GM18519 (cell line): ENCODE measurements around the gene PPT2.
"Not testable (repeated sequence)": the region's sequence is repeated elsewhere in the genome, so short reads cannot be mapped to it uniquely, and the experiment has no call there.

Experiments used
- ATAC-seq: cut with Tn5 transposase; IDR thresholded peaks from one replicate; pipeline ENCODE4 v1.9.1; 2021; ENCODE audit warnings: mild to moderate bottlenecking, moderate library complexity; ENCODE audit not compliant: unreplicated experiment, low FRiP score

The PPT2 gene

DNA sequence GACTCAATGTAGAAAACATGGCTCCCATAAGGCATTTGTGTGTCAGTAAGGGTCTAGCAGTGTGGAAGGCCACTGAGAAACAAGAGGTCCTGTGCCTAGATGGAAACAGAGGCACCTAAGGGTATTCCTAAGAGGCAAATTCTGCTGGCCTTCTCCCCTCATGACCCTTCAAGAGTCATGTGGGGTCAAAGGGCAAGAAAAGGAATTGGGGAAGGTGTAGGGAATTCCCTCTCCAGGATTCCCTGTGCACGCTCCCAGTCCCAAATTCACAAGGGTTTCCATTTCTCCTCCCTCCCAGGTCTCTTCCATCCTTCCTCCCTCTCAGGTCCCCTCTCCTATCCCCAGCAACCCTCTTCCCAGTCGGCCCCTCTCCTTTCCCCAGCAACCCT lies 21.4 kb downstream of the PPT2 start:
- ATAC-seq = no peak

GRCh38 chr6:32175711-32176475 lies 22.0 kb downstream of the PPT2 start, which contains the start of gene AGPAT1:
Gene AGPAT1, minus strand, starts transcription at chr6:32176084. Its CDS starts 4,588 bp downstream, at chr6:32171496.
- no peak for ATAC-seq

- ATAC-seq = no peak
Measured at GRCh38 chr6:32176476-32177182, 22.7 kb downstream of the PPT2 start.

- ATAC-seq = no peak
Measured at GRCh38 chr6:32177183-32177787, 23.3 kb downstream of the PPT2 start.

DNA sequence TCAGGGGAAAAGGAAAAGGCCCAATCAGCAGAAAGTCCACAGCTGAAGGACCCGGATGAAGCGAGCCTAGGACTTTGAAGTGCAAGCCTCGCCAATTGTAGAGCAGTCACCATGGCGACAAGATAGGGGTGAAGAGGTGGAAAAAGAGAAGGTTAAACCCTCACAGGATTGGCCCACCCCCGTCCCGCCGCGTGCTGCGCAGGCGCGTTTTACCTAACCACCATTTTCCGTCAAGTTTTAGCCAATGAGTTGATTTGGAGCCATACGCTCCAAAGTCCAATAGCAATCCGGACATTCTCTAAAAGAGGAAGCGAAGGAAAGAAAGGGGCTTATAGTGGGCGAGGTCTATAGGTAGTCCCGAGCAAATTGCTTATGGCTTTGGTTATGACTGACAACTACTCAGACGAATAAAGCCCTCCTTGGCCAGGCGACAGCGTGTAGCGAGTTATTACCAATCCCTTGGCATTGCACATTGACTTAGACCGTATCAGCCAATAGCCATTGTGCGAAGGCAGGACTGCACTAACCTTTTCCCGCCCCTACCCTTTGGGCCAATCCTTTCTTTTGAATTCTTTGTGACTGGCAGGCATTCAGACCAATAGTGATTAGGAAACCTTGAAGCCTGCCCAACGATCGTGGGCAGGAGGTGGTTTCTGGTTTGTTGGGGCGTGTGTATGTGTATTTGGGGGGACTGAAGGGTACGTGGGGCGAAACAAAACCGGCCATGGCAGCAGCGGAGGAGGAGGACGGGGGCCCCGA lies 24.0 kb downstream of the PPT2 start, which contains the start of gene RNF5:
TSS of gene RNF5 (plus strand) at position 618 of the 759 bp plus-strand sequence. CDS start at position 725, 107 bp downstream.
- ATAC-seq = peak; percentile 73

GRCh38 chr6:32178547-32179440 lies 24.9 kb downstream of the PPT2 start:
- ATAC-seq = no peak

GRCh38 chr6:32179766-32180405 lies 25.9 kb downstream of the PPT2 start:
- no peak for ATAC-seq

DNA sequence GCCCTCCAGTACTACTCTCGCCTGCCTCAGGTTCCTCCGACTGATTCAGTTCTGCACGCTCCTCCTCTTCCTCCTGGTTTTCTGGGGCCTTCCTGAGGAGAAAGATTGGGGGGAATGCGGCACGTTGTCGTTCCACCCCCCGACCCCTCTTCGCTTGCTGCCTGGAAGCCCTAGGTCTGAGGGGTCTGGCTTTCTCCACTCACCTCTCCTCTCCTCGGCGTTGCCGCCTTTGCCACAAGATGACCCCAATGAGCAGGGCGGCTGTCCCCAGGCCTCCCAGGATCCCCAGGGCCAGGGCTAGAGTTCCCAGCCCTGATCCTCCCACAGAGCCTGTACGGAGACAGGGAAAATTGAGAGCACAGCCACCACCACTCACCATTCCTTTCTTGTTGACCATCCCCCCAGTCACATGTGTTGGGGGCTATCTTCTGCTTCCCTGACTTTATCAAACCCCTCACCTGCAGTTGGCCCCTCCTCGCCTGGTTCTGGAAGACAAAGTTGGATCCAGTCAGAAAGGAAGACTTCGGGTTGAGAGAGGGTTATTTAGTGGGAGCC lies 27.3 kb downstream of the PPT2 start:
- ATAC-seq = no peak

DNA sequence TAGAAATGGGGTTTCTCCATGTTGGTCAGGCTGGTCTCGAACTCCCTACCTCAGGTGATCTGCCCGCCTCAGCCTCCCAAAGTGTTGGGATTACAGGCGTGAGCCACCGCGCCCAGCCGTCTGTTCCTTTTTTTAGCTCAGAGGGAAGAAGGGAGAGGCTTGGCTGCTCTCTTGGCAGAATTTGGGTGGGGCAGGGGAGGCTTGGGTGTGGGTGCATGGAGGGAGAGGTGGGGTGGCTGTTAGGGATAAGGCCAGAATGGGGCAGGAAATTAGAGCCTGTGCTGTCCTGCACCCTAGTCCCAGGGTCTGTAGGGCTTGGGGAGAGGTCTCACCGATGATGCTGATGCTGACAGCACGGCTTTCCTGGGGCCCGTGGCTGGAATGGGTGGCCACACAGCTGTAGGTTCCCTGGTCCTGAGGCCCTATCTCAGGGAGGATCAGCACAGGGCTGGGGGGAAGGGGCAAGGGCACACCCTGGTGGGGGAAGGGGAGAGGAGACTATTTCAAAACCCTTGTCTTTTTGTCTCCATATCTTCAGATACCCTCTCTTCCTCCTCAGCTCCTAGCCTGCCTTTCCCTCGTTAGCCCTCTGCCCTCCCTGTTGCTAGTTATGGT lies 28.1 kb downstream of the PPT2 start:
- no peak for ATAC-seq

DNA sequence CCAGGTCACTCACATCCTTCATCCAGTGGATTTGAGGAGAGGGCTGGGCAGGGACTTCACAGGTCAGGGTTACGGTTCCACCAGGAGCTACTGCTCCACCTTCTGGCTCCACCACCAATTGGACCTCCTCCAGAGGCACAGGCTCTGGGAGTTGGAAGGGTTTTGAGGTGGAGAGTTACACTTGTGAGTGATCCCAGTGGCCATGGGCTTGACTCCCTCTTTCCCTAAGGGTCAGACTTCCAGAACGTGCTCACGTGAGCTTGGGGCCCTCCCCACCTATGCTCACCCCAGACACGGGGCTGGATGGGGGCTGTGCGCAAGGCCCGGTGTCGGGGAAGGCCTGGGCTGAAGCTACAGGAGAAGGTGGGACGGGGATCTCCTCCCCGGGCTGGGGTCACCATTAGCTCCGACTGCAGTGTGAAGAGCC lies 28.6 kb downstream of the PPT2 start:
- ATAC-seq = no peak

DNA sequence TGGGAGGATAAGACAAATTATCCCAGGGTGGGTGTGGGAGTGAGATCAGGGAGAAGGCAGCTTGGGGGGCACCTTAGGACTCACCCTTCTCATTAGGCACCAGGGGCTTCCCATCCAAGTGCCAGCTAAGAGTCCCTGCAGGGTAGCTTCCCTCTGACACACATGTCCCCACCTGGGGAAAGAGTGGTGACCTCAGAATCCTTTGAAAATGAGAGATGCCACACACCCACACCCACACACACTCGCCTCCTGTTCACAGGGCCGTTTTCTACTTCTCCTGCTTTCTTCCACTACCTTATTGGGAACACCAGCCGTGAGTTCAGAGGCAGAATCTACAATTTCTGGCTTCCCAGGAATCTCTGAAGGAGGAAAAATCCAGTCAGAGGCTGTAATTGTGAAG lies 29.1 kb downstream of the PPT2 start:
- no peak for ATAC-seq

- no peak for ATAC-seq
Measured at GRCh38 chr6:32183483-32184083, 29.6 kb downstream of the PPT2 start.

GRCh38 chr6:32184084-32184640 lies 30.2 kb downstream of the PPT2 start, which contains the start of gene AGER:
Gene AGER, minus strand, starts transcription at chr6:32184253. Its CDS starts 31 bp downstream, at chr6:32184222.
- no peak for ATAC-seq

GRCh38 chr6:32185681-32186131 lies 31.8 kb downstream of the PPT2 start:
- not testable (repeated sequence) for ATAC-seq

- not testable (repeated sequence) for ATAC-seq
Measured at GRCh38 chr6:32186151-32186840, 32.4 kb downstream of the PPT2 start.

- ATAC-seq = no peak
Measured at GRCh38 chr6:32187009-32187709, 33.2 kb downstream of the PPT2 start.
